Measurements from ENCODE around the gene RAB4A.

Gene RAB4A

GRCh38 chr1:229347528-229347927, 76.6 kb downstream of the RAB4A start:
- DNase-seq (ENCODE audit: low spot score) = no peak
- no peak for TF ChIP-seq CTCF (IDR thresholded peaks at IDR 0.05; ENCODE audit: extremely low read depth, missing control alignments)

- no peak for TF ChIP-seq CTCF (IDR thresholded peaks at IDR 0.05; ENCODE audit: extremely low read depth, missing control alignments)
- DNase-seq (ENCODE audit: low spot score) = no peak
Measured at GRCh38 chr1:229349463-229350385, 78.8 kb downstream of the RAB4A start.

- no peak for DNase-seq (ENCODE audit: low spot score)
- TF ChIP-seq CTCF (IDR thresholded peaks at IDR 0.05; ENCODE audit: extremely low read depth, missing control alignments) = no peak
Measured at GRCh38 chr1:229352975-229353374, 82.1 kb downstream of the RAB4A start.

- TF ChIP-seq CTCF (IDR thresholded peaks at IDR 0.05; ENCODE audit: extremely low read depth, missing control alignments) = no peak
- DNase-seq (ENCODE audit: low spot score) = no peak
Measured at GRCh38 chr1:229354226-229354625, 83.3 kb downstream of the RAB4A start.

Measured in GM20000 (cell line).